Fibroblast of gingiva (primary cell): Measurements from ENCODE around the gene RPRD1B.
"Not testable (repeated sequence)": the region's sequence is repeated elsewhere in the genome, so short reads cannot be mapped to it uniquely, and the experiment has no call there.

Experiments used
- DNase-seq: peaks from one replicate; pipeline ENCODE4 v3.0.0-alpha.2; 2011; ENCODE audit warnings: low read depth

Gene RPRD1B

GRCh38 chr20:38001173-38001875 lies 32.2 kb upstream of the RPRD1B start:
- peak; percentile 36 for DNase-seq

- DNase-seq: no peak
These were observed 31.6 kb upstream of the RPRD1B start for GRCh38 chr20:38001981-38002380.

DNA sequence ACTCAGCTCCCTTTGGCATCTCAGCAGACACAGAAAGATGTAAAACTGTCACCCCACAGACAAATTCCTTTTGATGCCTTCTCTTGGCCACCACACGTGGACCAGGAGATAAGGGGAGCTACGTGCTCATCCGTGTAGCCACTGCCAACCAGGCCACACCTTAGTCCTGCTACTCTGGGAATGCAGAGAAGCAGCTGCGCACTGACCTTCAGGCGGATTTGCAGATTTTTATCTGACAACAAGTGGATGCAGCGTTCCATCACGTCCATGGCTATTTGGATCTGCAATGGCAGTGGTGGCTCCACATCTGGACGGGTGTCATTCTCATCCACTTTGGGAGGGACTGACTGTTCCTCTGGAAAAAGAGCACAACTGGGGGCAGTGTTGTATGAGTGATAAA lies 31.1 kb upstream of the RPRD1B start:
- no peak for DNase-seq

GRCh38 chr20:38004416-38004815 lies 29.1 kb upstream of the RPRD1B start:
- no peak for DNase-seq

DNA sequence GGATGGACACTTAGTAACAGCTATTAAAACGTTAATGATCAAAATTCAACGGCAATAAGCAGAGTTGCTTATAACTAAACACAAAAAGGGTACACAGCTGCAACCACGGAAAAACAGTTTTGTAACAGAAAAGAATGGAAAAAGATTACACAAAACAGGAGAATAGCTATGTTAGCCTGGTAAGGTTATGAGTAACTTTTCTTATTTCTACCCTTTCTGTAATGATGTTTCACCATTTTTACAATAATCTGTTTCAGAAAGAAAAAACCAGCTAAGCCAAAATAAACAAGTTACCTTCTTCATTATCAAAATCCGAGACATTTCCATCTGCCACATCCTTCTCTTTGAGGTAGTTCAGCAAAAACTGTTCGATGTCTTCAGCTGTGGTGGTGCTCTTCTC lies 27.6 kb upstream of the RPRD1B start:
- DNase-seq: no peak

DNA sequence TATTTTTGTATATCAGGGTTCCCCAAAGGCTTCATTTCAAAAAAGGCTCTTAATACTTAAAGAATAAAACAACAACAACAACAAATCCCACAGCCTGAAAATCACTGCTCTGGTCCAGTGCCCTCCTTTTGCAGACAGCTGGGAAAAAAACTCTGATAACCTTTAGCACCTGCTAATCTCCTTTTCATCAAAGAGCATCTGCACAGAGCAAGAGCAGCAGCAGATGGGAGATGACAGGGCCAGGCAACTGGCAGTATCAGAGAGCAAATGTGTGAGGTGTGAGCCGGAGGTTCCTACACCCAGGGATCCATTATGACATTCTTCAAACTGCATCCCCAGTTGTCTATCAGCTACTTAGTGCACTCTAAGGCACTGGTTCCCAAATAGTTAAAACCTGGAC lies 26.0 kb upstream of the RPRD1B start:
- DNase-seq: no peak

DNA sequence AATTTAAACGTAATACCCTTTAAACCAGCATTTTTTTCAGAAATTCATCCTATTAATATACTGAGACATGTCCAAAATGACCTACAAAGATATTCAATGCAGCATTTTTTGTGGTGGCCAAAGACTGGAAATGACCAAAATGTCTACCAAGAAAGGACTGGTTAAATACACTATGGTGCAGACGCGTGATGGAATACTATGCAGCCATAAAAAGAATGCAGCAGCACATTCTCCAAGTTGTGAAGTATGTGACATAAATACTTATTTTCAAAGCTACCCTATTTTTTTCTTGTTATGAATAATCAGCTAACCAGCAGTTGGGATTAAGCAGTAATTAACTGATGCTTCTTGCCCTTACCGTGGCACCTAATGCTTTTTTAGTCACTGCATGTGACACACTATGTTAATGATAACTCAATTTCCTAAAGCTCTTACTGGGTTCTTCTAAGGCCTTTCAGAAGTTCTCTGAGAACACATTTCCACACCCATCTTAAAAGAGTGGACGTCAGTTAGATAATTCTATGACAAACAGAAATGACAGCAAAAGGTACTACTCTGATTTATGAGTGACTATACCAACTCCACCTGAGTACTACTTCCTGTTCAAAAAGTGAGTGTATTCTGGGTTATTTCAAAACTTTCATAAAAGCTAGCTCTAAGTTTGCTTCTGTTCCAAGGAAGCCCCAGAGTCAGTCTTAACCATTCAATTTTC lies 25.2 kb upstream of the RPRD1B start:
- DNase-seq: no peak

DNA sequence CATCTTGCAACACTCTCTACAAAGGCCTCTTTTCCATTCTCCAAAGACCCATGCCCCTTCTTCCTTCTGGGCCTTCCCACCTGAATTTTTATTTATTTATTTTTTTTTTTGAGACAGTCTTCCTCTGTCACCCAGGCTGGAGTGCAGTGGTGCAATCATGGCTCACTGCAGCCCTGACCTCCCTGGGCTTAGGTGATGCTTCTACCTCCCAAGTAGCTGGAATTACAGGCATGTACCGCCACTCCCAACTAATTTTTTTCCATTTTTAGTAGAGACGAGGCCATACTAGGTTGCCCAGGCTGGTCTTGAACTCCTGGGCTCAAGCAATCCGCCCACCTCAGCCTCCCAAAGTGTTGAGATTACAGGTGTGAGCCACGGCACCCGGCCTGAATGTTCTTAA lies 24.1 kb upstream of the RPRD1B start:
- DNase-seq: not testable (repeated sequence)

GRCh38 chr20:38011696-38012095 lies 21.9 kb upstream of the RPRD1B start:
- DNase-seq: no peak

DNA sequence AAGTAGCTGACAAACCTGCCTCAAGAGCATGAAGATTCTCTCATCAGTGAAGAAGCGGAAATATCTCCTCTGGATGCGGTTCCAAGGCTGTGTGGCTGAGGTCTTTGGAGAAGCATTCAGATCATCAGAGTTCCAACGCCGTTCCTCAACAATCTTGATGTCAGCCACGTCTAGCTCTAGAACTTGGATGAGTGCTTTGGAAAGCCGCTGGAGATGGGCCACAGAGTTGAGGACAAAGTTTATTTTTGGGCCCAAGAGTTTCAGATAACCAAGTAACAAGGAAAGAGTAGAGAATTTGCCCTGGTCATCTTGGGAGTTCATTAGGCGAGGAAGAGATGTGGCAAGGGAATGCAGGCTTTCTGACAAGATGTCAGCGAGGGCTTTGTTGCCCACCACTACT lies 21.2 kb upstream of the RPRD1B start:
- DNase-seq: no peak

- DNase-seq: no peak
These were observed 19.7 kb upstream of the RPRD1B start for GRCh38 chr20:38013887-38014286.

DNA sequence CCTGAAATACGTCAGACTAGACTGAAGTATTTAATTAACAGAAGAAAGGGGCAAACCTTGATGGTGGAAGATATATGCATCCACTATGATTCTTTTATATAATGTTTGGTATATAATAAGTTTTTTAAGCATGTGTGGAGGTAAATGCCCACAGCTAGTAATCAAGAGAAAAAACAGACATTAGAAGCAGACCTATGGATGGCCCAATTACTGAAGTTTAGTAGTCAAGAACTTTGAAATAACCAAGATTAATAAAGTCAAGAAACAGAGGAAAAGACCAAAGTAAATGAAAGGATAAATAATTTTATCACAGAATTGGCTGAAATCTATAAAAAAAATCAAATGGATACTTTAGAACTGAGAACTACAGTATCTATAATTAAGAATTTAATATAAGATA lies 15.6 kb upstream of the RPRD1B start:
- no peak for DNase-seq

DNA sequence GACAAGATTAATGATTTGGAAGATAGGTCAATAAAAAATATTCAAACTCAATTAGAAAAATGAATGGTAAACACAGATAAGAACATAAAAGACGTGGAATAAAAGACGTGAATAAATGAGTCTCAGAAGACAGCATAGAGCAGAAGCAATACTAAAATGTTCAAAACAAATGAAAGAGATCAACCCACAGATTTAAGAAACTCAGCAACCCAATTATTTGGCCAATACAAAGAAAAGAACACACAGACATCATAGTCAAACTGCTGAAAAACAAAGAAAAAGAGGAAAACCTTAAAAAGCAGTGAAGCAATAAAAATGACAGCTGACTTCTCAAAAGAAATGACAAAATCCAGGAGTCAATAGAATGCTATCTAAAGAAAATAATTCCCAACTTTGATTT lies 15.2 kb upstream of the RPRD1B start:
- no peak for DNase-seq

DNA sequence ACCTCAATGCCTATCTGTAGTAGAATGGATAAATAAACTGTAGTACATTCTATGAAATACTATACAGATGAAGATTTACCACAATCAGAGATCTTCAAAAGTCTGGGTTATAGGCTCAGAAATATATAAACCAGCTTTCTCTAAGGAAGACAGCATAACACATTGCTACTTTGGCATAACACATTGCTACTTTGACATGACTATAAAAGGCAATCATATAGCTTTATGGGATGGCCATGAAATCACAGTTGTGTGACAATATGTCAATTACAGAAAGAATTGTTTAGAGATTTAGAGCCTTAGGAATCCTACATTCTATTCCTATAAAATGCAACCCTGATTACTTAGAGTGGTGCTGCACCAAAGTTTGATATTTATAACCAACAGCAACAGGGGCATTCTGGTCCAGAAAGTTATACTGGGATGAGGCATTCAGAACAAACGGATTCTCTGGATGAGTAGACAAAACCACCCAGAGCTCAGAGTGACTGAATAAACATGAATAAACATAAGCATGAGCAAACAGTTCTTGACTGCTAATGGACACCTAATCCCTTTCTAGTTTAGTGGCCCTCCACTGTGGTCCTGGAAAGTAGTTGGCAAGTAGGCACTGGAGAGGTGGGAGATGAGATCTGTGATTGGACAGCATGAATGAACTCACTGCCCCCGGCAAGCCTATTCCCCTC lies 12.3 kb upstream of the RPRD1B start:
- peak; percentile 15 for DNase-seq

GRCh38 chr20:38023181-38024001 lies 10.2 kb upstream of the RPRD1B start:
- peak; percentile 92 for DNase-seq

- no peak for DNase-seq
These were observed 9.1 kb upstream of the RPRD1B start for GRCh38 chr20:38024496-38024895.

GRCh38 chr20:38029453-38029852 lies 4.1 kb upstream of the RPRD1B start:
- no peak for DNase-seq

- DNase-seq: no peak
These were observed 1.6 kb upstream of the RPRD1B start for GRCh38 chr20:38031957-38032356.

GRCh38 chr20:38032585-38033329 lies 789 bp upstream of the RPRD1B start:
- no peak for DNase-seq

DNA sequence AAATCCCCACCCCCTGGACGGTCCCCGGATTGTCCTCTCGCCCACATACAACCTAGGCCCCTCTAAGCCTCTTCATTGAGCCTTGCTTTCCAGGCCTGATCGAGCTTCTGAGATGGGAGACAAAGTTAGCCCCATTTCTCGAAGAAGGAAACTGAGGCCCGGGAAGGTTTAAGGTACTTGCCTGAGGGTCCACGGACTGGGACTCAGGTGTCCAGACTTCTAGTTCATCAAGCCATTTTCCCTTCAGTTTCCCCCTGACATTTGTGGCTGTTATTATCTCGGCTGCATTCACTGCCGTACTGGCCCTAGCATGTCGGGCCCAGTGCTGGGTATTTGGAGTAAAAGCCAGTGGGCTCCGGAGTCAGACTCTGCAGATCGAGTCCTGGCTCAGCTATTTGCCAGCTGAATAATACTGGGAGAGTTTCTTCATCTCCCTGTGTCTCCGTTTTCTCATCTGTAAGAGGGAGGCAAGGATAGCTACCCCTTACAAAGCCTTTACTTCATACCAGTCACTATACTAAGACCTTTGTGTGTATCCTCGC lies 633 bp downstream of the RPRD1B start:
- no peak for DNase-seq

DNA sequence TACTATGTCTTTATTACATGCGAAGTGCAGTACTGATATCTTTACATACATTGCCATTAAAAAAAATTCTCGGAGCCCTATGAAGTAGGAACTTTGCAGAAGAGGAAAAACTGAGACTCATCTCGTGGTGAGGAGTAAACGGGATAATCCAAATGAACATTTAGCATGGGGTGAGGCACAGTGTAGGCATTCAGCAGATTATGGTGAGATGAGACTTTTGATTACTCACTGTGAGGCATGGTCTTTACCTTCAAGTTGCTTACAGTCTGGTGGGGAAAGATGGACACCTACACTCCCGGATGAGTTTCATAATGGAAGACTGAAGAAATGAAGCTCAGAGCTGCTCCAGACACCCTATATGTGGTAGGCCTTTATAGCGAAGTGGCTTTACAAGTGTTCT lies 1.4 kb downstream of the RPRD1B start:
- DNase-seq: no peak
